ENCODE measurements around the gene EQTN. TPM values are rescaled to one million over a fixed set of nuclear protein-coding genes. Genes with fewer than 3 reads are reported as not detected.

Gene EQTN
- total RNA-seq, 2 experiments from 2014 or later, result not detected

DNA sequence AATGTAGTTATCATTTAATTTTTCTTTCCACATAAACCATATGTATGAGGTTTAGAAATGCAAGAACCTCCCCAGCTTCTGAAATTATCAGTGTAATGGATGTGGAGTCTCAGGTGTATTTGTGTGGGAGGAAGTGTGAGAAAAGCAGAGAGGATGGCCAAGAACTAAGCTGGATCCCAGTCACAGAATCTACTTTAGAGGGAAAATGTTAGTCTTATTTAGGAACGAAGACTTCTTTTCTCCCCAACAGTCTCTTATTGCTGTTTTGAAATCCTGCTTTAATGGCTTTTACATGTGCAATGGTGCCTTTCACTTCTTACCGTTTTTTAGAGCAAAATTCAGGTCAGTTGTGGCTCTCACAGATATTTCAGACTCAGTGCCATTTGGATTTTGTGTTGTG lies 3.0 kb downstream of the EQTN start:
- no peak overlapping the region for H3K27ac ChIP-seq (ENCODE audit: low read depth, low read length, poor library complexity, severe bottlenecking)
- no peaks in the 10 kb centered on the region for H4K20me1 ChIP-seq (ENCODE audit: insufficient read depth, low read length)
- no peak overlapping the region for H3K4me3 ChIP-seq (ENCODE audit: low read depth, low read length, poor library complexity, severe bottlenecking)
- no peaks in the 10 kb centered on the region for H3K4me1 ChIP-seq (ENCODE audit: insufficient read depth, low read length, poor library complexity, severe bottlenecking)
- ChIA-PET CTCF (ENCODE audit: unreplicated experiment) (no interaction called here), POLR2A (no interaction called here)
- H3K9me3 ChIP-seq (ENCODE audit: low read length), result no peaks in the 10 kb centered on the region
- H3K4me2 ChIP-seq (ENCODE audit: low read length), result no peak overlapping the region
- H3K36me3 ChIP-seq (ENCODE audit: insufficient read depth, low read length), result no peaks in the 10 kb centered on the region
- no TSS peak for BruUV-seq (replicated peaks)
- intact Hi-C loops (cut with micrococcal nuclease; ENCODE audit: unreplicated experiment), result no loop called here
- H3K9me2 ChIP-seq (ENCODE audit: insufficient read depth, low read length), result no peaks in the 10 kb centered on the region
- no peak overlapping the region for H2AFZ ChIP-seq (ENCODE audit: low read length)
- DNase-seq (ENCODE audit: low spot score), result no peak
- no peaks in the 10 kb centered on the region for H3K79me2 ChIP-seq (ENCODE audit: insufficient read depth, low read depth, low read length)
- TF ChIP-seq, protein P1, sequence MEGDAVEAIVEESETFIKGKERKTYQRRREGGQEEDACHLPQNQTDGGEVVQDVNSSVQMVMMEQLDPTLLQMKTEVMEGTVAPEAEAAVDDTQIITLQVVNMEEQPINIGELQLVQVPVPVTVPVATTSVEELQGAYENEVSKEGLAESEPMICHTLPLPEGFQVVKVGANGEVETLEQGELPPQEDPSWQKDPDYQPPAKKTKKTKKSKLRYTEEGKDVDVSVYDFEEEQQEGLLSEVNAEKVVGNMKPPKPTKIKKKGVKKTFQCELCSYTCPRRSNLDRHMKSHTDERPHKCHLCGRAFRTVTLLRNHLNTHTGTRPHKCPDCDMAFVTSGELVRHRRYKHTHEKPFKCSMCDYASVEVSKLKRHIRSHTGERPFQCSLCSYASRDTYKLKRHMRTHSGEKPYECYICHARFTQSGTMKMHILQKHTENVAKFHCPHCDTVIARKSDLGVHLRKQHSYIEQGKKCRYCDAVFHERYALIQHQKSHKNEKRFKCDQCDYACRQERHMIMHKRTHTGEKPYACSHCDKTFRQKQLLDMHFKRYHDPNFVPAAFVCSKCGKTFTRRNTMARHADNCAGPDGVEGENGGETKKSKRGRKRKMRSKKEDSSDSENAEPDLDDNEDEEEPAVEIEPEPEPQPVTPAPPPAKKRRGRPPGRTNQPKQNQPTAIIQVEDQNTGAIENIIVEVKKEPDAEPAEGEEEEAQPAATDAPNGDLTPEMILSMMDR (conservative IDR thresholded peaks at IDR 0.05; ENCODE audit: low read length), result no peak
- TF ChIP-seq EZH2phosphoT487 (IDR thresholded peaks at IDR 0.05; ENCODE audit: borderline replicate concordance, low read depth, low read length), result no peak

DNA sequence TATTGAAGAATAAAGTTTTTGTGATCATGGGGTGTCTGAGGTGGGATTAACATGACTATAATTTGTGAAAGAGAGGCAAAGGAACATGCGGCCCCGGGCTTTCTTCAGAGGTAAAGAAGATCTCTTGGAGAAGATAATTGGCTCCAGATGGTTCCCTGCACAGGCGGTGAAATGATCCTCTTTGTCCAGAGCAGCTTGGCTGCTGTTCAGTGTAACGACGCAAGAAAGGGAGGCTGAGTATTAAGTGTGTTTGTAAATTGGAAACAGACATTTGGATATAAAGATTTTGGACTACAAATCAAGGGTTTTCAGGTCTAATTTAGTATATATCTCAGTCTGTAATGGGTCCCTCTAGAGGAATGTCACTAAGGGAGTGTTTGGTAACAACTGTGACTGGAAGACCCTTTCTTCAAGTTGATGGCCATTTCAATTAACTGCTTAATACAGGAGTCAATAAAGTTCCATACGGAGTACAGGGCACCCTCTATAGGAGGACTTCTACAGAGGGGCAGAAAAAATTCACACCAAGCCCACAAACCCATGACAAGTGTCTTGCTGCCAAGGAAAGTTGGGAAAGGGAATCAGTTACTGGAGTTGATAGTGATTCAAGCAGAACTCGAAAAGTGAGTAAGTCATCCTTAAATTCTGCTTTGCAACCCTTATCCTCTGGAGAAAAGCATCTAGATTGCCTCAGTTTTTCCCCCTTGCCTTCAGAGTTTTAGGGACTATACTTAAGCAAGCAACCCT lies 4.1 kb downstream of the EQTN start:
- no peaks in the 10 kb centered on the region for H3K79me2 ChIP-seq (ENCODE audit: insufficient read depth, low read depth, low read length)
- no peaks in the 10 kb centered on the region for H3K4me1 ChIP-seq (ENCODE audit: insufficient read depth, low read length, poor library complexity, severe bottlenecking)
- no peak overlapping the region for H2AFZ ChIP-seq (ENCODE audit: low read length)
- DNase-seq (ENCODE audit: low spot score), result no peak
- H4K20me1 ChIP-seq (ENCODE audit: insufficient read depth, low read length), result no peaks in the 10 kb centered on the region
- TF ChIP-seq, protein P1 (conservative IDR thresholded peaks at IDR 0.05; ENCODE audit: low read length), result no peak
- no peak for TF ChIP-seq EZH2phosphoT487 (IDR thresholded peaks at IDR 0.05; ENCODE audit: borderline replicate concordance, low read depth, low read length)
- no peak overlapping the region for H3K4me2 ChIP-seq (ENCODE audit: low read length)
- H3K9me3 ChIP-seq (ENCODE audit: low read length), result no peaks in the 10 kb centered on the region
- BruUV-seq (replicated peaks), result no TSS peak
- POLR2A ChIA-PET, result no interaction called here
- intact Hi-C loops (cut with micrococcal nuclease; ENCODE audit: unreplicated experiment), result no loop called here
- no peaks in the 10 kb centered on the region for H3K9me2 ChIP-seq (ENCODE audit: insufficient read depth, low read length)
- no peak overlapping the region for H3K27ac ChIP-seq (ENCODE audit: low read depth, low read length, poor library complexity, severe bottlenecking)
- no peak overlapping the region for H3K4me3 ChIP-seq (ENCODE audit: low read depth, low read length, poor library complexity, severe bottlenecking)
- no peaks in the 10 kb centered on the region for H3K36me3 ChIP-seq (ENCODE audit: insufficient read depth, low read length)
- CTCF ChIA-PET (ENCODE audit: unreplicated experiment), result no interaction called here

DNA sequence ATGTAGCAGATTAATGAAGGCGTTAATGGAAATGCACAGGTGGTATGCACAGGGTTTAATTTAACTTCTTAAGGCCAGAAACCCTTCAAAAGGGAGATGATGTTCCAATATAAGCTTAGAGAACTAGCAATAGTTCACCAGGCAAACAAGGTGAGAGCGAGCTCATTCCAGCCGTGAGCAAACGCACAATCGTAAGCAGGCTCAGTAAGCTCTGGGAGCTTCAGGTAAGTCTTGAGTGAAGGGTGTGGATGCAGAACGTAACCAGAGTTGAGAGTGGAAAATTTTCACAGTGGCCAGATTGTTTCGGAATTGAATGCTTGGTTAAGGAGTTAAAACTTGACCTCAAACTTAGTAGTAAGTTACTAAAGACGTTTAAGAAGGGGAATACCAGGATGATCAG lies 5.7 kb downstream of the EQTN start:
- Histone ChIP-seq H3K9me2 (ENCODE audit: insufficient read depth, low read length) (no peaks in the 10 kb centered on the region), H3K9me3 (ENCODE audit: low read length) (no peaks in the 10 kb centered on the region), H3K4me2 (ENCODE audit: low read length) (no peak overlapping the region), H4K20me1 (ENCODE audit: insufficient read depth, low read length) (no peaks in the 10 kb centered on the region), H3K79me2 (ENCODE audit: insufficient read depth, low read depth, low read length) (no peaks in the 10 kb centered on the region), H3K4me1 (ENCODE audit: insufficient read depth, low read length, poor library complexity, severe bottlenecking) (no peaks in the 10 kb centered on the region), H3K4me3 (ENCODE audit: low read depth, low read length, poor library complexity, severe bottlenecking) (no peak overlapping the region), H3K36me3 (ENCODE audit: insufficient read depth, low read length) (no peaks in the 10 kb centered on the region), H2AFZ (ENCODE audit: low read length) (no peak overlapping the region), H3K27ac (ENCODE audit: low read depth, low read length, poor library complexity, severe bottlenecking) (no peak overlapping the region)
- CTCF ChIA-PET (ENCODE audit: unreplicated experiment), result no interaction called here
- intact Hi-C loops (cut with micrococcal nuclease; ENCODE audit: unreplicated experiment), result no loop called here
- BruUV-seq (replicated peaks), result no TSS peak
- POLR2A ChIA-PET, result interaction anchor here (0.6 to 2.0 kb wide), 4 partner anchors 12 to 802 kb away, joined by 3 to 5 read pairs (median 4); no protein-coding TSS in a partner anchor
- TF ChIP-seq EZH2phosphoT487 (IDR thresholded peaks at IDR 0.05; ENCODE audit: borderline replicate concordance, low read depth, low read length), result no peak
- TF ChIP-seq, protein P1 (conservative IDR thresholded peaks at IDR 0.05; ENCODE audit: low read length), result no peak
- DNase-seq (ENCODE audit: low spot score), result no peak

Data from OCI-LY7 (cell line).